ENCODE results near the gene HUS1.
"Not testable (repeated sequence)": the region's sequence is repeated elsewhere in the genome, so short reads cannot be mapped to it uniquely, and the experiment has no call there.

Gene HUS1

DNA sequence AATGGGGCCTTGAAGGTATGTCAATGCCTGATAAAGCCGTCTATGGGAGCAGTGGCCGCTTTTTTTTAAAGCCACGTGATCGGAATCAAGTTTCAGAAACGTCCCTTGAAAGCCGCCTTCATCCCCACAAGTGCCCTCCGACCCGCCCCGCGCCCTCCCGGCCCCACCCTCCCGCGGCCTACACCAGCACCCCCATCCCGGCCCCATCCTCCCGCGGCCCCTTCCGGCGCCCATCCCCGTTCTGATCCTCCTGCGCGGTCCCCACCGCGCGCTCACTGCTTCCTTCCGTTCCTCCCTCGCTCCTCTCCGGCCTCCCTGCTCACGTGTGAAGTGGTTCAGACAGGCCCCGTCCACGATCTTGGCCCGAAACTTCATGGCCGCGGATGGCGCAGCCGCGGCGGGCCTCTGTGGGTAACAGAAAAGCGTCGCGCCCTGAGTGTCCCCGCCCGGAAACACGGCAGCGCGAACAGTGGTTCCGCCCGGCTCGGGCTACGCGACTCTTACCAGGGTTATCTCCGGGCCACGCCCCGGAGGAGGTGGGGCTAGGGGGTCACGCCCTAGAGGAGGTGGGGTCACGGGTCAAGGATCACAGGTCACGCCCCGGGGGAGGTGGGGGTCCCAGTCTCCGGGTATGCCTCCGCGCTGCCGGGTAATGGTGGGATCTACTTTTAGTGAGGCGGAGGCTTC, at the start of gene HUS1:
TSS of gene HUS1 (minus strand) at position 471 of the 687 bp plus-strand sequence. CDS start at position 375, 96 bp downstream.
- DNase-seq: peak; percentile 54

DNA sequence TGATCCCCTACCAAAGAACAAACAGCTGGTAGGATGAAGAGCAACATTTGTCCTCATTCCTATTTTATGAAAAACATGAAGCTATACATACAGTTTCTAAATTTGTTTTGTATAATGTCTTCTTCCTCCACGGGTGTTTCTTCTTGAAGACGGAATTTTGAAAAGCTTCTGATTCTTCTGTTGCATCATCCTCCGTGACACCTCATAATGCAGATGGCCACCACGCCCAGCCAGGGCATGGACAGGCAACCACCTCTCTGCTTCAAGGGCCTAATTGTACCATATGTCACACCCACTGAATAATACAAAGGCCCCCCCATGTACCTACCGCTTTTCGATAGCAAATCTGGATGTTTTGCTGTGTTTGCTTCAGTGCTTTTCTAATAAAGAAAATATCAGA, 49.5 kb upstream of the HUS1 start, which contains the start of gene SUN3:
TSS of gene SUN3 (minus strand) at position 170 of the 400 bp plus-strand sequence. CDS start at position 1, 169 bp downstream.
- DNase-seq: no peak

DNA sequence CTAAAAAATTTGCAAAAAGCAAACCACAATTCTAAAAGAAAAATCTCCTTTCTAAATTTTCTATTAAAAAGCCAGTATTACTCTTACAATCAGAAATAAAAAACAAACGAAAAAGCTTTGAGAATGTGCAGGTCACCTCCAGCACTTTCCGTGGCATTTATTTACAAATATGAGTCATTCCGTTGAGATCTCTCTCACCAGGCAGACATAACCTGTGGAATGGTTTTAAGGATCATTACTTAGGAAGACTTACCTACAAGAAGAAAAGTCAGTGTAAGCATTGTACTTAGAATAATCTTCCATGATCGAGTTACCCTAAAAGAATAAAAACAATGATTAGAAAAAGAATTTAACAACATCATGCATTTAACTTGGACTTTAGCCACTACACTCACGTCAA, 46.2 kb upstream of the HUS1 start:
- DNase-seq: no peak

DNA sequence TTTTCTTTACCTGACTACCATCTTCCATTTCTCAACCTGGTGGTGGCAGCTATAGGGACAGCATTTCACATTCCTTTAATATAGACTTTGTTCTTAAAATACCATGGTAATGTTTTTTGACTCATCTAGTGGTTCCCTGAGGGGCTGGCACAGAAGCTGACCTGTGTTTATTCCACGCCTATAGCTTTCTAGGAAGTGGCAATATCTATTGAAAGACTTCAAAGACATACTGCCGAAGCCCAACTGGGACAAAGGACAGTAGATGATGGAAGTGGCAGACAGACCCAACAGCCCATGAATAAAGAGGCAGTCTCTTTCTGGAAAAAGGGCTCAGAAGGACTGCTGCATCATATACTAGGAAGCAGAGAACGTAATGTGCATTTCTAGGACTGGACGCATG, 38.3 kb upstream of the HUS1 start:
- no peak for DNase-seq

DNA sequence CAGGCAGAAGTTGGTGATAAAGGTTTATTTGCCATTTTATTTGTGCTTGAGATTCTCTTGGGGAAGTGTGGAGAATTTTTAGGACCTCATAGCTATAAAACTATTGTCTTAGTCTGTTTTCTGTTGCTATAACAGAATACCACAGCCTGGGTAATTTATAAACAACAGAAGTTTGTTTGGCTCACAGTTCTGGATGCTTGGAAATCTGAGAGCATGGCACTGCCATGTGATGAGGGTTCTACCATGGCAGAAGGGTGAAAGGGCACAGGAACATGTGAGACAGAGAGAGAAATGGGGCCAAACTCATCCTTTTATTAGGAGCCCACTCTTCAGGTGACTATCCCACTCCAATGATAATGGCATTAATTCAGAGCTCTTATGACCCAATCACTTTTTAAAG, 37.2 kb upstream of the HUS1 start:
- no peak for DNase-seq

DNA sequence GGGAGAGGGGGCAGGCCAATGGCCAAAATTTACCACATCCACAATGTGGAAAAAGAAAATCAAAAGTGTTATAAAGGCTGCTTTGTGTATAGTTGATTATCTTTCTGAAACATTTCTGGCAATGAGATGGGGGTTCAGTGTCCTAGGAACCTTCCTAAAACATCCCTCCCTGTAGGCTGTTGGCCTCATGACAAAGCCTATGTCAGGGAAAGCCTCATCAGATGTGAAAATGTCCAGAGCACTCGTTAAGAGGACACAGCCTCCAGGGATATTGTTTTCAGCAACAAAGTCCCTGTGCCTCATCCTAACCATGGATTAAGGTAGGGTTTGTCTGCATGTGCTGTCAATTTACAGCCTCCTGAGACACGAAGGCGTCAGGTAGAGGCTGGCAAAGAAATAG, 32.5 kb upstream of the HUS1 start:
- no peak for DNase-seq

DNA sequence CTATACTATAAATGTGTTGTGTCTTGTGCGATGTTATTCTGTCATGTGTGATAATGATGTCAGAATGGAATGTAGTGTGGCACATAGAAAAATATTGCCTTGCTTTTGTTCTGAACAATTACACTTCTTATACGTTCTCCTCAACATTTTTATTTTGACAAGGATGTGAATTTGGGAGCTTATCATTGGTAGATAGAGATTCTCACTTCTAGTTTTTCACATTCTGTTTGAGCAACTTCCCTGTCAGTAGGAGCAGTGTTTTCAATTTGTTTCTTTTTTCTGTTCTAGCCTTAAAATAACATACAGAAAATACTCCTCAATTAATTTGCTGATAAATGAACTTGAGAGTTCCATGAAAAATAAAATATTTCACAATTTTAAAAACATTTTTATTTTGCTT, 31.9 kb upstream of the HUS1 start:
- DNase-seq: no peak

DNA sequence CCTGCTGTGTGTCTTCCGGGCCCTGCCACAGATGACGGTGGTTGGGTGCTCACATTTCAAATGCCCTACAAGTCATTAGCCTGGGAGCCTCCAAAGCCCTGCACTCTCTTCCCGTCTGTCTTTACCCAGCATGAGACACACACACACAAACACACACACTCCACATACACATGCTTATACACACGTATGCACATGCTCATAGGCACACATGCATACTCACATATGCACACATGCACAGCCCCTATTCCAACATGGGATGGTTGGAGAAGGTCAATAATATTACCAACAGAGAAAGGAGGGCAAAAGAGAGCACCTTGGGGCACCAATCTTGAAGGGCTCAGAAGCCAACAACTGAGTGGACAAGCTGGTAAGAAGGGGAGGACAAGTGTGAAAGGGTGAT, 30.5 kb upstream of the HUS1 start:
- no peak for DNase-seq

DNA sequence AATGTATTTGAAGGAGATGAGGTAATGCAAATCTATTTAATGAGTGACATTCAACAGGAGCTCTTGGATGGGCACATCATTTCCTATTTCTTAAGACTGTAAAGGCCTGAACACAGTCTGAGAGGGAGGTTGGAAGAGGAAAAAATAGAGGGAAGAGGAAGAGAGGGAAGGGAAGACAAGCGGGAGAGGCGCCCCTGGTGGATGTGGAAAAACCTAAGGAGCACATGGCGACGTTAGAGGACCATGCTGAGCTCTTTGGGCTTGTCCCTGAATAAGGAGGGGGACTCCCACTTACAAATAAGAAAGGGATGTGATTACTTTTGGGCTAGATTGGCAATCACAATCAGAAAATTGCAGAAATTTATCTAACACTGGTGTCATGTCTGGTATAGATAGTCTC, 29.8 kb upstream of the HUS1 start:
- no peak for DNase-seq

DNA sequence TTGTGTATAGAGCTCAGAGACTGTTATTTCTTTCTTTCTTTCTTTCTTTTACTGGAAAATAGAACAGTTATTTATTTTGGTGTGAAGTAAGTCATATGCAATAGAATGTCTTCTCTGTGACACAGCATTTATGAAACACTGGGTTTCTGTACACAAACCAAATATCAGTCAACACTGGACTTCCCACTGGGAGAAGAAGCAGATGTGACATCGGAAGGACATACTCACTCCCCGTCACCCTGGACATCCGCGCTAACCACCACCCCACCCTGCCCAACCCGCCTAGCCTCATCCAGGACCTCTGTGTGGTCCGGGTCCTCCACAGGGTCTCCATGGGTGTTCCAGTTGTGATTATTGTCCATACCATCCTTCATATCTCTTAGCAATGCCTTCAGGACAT, 27.5 kb upstream of the HUS1 start:
- no peak for DNase-seq

DNA sequence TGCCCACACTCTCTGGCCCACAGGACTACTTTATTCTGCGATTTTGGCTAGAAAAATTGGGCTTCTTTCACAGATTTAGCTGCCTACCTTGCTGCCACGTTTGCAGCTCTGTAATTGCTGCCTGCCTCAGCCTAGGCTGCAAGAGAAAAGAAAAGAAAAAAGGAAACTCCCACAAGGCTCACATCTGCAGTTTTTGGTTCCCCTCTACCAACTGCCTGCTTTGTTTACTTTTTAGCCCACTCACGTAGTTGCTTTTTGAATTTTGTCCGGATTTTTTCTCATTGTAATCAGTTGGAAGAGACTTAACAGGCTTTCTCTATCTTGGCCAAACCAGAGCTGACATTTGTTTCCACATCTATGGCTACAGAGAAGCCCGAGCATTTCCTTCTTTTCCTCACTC, 25.2 kb upstream of the HUS1 start:
- no peak for DNase-seq

DNA sequence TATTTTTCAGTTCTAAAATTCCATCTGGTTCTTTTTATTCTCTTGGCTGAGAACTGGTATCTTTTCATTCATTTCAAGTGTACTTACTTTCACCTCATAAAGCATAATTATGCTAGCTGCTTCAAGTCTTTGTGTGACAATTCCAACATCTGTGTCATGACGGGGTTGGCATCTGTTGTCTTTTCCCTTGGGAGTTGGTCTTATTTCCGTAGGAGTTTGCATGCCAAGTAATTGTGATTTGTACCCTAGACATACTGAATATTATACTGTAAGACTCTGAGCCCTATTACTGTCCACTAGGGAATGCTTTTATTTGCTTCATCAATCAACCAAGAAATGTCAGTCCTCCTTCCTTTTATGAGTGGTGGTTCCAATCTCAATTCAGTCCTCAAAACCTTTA, 24.6 kb upstream of the HUS1 start:
- DNase-seq: no peak

DNA sequence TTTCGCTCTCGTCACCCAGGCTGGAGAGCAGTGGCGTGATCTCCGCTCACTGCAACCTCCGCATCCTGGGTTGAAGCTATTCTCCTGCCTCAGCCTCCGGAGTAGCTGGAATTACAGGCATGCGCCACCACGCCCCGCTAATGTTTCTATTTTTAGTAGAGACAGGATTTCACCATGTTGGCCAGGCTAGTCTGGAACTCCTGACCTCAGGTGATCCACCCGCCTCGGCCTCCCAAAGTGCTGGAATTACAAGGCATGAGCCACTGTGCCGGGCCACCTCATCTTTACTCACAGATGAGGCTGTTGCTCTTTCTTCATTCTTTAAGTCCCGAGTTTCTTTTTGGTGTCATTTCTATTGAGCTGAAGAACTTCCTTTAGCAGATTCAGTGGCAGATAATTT, 20.7 kb upstream of the HUS1 start:
- not testable (repeated sequence) for DNase-seq

DNA sequence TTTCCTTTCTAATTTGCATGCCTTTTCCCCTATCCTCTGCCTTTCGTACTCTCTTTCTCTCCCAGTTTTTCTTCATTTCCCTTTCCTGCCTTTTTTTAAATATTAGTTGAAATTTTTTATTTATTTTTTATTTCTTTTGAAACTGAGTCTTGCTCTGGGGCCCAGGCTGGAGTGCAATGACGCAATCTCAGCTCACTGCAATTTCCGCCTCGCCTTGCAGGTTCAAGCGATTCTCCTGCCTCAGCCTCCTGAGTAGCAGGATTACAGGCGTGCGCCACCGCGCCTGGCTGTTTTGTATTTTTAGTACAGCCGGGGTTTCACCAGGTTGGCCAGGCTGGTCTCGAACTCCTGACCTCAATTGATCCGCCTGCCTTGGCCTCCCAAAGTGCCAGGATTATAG, 20.0 kb upstream of the HUS1 start:
- no peak for DNase-seq

DNA sequence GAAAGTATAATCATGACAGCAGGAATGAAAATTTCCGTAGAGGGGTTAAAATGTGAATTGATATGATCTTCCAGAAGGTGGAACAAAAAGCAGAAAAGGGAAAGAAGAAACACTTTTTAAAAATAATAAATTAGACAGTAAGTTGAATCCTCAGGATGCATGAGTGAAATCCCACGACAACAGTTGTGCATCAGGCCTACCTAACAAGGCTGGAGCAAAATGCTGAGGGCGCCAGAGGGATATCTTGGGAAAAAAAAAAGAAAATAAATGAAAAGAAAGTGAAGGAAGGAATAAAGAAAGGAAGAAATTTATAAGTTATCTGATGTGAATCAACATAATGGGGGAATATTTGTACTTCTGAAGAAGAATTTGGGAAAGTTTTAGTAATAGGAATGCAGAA, 13.0 kb upstream of the HUS1 start:
- DNase-seq: no peak

DNA sequence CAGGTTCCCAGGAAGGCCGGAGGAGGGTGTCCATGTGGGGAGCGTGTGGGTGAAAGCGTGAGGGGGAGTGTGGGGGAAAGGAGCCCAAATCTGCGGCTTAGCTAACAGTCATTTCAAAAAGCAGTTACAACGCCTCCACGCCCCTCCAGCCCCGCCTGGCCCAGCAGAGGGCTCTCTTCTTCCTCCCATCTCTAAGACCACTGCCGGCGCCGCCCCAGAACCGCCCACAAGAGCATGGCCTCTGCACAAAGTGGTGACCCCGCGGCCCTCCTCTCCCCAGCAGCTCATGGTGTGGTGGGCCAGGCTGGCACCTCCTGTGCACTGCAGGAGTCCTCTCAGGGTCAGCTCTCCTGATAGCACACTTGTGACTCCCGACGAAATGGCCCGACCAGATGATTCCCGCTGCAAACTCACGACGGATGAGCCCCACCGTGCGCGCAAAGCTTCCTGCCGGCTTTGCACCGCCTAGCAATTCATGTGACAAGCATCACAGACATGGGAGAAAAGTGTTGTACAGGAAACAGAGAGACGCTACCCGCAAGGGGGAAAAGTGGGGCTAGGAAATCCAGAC, 12.4 kb upstream of the HUS1 start:
- DNase-seq: peak; percentile 40

DNA sequence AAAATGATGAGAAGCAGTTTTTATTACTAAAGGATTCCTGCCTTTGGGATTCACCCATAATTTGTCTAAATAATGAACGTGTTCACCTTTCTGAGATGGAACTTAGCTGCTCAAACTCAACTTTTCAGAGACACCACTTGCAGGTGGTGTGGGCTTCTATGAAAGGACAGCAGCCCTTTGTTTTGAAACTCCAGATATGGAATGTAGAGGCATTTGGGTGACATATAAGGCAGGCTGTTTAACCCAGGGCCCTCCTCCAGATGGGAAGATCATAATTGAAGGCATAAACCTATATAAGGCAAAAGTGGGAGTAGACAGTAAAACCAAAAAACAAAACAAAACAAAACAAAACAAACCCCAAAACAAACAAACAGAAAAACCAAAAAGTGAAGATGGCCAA, 11.9 kb upstream of the HUS1 start:
- DNase-seq: no peak

DNA sequence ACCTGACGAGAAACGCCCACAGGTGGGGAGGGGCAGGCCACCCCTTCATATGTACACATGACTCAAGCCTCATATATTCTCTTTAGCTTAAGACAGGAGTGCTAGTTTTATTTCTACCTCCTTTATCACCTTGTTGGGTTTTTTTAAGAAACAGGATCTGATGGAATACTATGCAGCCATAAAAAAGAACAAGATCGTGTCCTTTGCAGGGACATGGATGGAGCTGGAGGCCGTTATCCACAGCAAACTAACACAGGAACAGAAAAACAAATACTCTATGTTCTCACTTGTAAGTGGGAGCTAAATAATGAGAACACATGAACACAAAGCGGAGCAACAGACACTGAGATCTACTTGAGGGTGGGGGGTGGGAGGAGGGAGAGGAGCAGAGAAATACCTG, 11.2 kb upstream of the HUS1 start:
- no peak for DNase-seq

DNA sequence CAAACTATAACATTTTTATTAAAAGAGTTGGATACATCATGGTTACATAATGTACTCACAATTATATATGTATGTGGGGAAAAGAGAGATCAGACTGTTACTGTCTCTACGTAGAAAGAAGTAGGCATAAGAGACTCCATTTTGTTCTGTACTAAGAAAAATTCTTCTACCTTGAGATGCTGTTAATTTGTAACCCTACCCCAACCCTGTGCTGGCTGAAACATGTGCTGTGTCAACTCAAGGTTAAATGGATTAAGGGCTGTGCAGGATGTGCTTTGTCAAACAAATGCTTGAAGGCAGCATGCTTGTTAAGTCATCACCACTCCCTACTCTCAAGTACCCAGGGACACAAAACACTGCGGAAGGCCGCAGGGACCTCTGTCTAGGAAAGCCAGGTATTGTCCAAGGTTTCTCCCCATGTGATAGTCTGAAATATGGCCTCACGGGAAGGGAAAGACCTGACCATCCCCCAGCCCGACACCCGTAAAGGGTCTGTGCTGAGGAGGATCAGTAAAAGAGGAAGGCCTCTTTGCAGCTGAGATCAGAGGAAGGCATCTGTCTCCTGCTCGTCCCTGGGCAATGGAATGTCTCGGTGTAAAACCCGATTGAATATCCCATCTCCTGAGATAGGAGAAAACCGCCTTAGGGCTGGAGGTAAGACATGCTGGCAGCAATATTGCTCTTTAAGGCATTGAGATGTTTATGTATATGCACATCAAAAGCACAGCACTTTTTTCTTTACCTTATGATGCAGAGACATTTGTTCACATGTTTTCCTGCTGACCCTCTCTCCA, 10.4 kb upstream of the HUS1 start:
- peak; percentile 14 for DNase-seq

DNA sequence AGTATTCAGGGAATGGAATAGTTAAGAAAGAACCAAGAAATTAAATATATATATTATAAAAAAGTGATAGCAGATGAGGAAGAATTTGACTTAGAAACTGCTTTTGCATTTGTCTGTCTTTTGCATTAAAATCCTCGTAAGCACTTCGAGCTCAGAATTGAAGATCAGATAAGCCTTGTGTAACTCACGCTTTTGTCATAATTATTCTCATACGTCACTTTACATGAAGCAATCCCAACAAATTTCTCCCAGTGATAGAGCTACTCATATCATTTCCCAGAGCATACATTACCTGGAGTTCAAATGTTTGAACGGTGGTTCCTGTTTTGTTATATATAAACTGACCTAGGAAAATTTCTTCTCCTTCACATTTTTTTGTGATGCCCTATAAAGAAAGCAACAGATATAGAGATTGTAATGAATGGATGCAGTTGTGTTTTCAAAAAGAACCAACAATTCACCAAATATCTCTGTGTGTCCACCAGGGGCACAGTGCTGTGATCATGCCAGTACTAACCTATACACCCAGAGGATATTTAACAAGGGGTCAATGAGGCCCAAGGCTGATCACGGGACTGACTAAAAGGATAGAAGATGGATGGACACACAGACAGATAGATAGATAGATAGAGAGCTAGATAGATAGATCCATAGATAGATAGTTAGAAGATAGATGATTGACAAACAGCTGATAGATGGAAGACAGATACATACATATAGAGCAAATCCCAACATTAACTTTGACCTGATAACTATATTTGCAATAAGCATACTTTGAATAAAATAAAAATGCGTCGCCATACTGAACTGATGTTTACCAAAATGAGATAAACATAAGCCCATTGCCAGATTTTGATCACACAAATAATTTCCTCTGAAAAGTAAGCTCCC, 9.3 kb upstream of the HUS1 start:
- no peak for DNase-seq

DNA sequence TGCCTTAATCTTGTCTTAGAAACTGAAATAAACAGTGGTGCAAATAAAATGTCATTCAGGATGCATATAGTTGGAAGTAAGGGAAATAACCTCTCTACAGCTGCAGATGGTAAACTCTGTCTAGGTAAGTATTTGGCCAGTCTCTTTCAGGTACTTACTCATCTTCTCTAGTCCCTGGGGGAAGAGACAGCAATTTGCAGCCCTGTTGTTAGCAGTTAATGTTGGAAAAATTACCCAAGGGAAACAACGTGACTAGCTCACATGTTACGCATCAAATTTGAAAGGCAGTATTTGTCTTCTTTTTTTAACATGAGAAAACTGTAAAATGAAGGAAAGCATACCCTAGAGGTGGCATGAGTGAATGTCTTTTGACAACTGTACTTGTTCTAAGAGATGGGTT, 3.2 kb upstream of the HUS1 start:
- no peak for DNase-seq

DNA sequence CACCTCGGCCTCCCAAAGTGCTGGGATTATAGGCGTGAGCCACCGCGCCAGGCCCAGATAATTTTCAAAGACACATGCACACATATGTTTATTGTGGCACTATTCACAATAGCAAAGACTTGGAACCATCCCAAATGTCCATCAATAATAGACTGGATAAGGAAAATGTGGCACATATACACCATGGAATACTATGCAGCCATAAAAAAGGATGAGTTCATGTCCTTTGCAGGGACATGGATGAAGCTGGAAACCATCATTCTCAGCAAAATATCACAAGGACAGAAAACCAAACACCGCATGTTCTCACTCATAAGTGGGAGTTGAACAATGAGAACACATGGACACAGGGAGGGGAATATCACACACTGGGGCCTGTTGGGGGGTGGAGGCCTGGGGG, 1.2 kb upstream of the HUS1 start:
- DNase-seq: not testable (repeated sequence)

DNA sequence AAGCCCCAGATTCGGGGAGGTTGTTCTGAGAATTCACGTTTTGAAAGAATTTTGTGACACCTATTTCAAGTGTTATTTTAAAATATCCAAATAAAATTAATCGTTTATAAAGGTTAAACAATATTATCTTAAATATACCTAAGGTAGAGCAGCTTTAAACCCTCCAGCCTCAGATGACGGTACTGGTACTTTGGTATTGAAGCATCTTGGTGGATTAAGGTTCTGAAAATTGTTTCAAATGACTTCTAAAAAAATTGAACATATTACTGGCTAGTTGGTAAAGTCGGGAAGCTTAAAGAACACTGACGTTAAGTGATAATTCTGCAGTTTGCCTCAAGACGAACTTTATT, 392 bp upstream of the HUS1 start:
- no peak for DNase-seq

Measured in kidney glomerular epithelial cell (primary cell).